Colonic mucosa (tissue), 4 donors: ENCODE results near the gene OSGEP. TPM values are rescaled to one million over a fixed set of nuclear protein-coding genes. Genes with fewer than 3 reads are reported as not detected.

Experiments
- DNase-seq: peaks from one replicate; pipeline ENCODE4 v3.0.0-alpha.2; 2020
- H3K27ac ChIP-seq: fragments of 200-600 bp; one replicate; pipeline ENCODE4 v1.8.0; 2021
- H3K27me3 ChIP-seq: fragments of 200-600 bp; one replicate; pipeline ENCODE4 v1.8.0; 2021
- H3K36me3 ChIP-seq: fragments of 200-600 bp; one replicate; pipeline ENCODE4 v1.8.0; 2021
- H3K4me1 ChIP-seq: fragments of 200-600 bp; one replicate; pipeline ENCODE4 v1.8.0; 2021; ENCODE audit warnings: mild to moderate bottlenecking
- H3K4me3 ChIP-seq: fragments of 200-600 bp; one replicate; pipeline ENCODE4 v1.8.0; 2021
- H3K9ac ChIP-seq, 2 donors: one replicate each; pipeline ENCODE4 v1.7.0; 2013; ENCODE audit warnings: control low read depth in 2 of 2, low read depth in 2 of 2, low read length in 2 of 2
- H3K9me3 ChIP-seq: fragments of 200-600 bp; one replicate; pipeline ENCODE4 v1.8.0; 2021
- intact Hi-C: fragments of 100-400 bp; cut with DNase I; formaldehyde crosslinking; loops from one replicate; pipeline ENCODE4 v1.14.1; 2022
- total RNA-seq, 2 donors: library from RNA; stranded (reverse); fragmentation: NEBNext Ultra II Directional in 1 of 2; extraction: Animal tissue kit (Norgen Biotek cat#: 25700) in 1 of 2; gene quantifications; one replicate each; pipeline ENCODE4 v1.2.1, GENCODE V29; 2021
- TF ChIP-seq, protein P1 (sequence below): fragments of 200-600 bp; IDR thresholded peaks from one replicate; pipeline ENCODE4 v1.8.0; 2022; ENCODE audit warnings: antibody characterized with exemption, mild to moderate bottlenecking
- donor health status: healthy.
- donor health status: DM: no; HTN: no; CAD: no.
- donor health status: DM: no; HTN: no; CAD: no.

Gene OSGEP
- total RNA-seq, 2 donors from 2014 or later = 26.9 to 42.0 TPM

DNA sequence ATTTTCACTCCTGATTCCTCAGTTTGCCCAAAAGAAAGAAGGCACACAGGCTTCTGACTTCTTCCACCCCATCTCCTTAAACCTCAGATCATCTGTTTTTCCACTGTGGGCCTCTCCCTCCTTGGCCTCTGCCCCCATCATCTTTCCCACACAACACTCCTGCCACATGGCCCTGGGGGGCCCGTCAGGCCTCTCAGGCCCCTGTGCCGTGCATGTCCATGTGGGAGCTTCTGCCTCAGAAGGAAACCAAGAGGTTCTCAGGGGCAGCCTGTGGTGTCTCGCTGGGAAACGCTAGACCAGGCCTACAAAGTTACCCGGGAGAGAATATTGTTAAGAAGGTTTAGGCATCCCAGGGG is 26.6 kb downstream of the OSGEP start:
- intact Hi-C loops = no loop called here
- Histone ChIP-seq H3K27ac (peak overlapping the region; percentile 67), H3K27me3 (no peaks in the 10 kb centered on the region), H3K36me3 (no peaks in the 10 kb centered on the region), H3K4me3 (no peak overlapping the region), H3K9ac (peak overlapping the region; percentile 33 to 36), H3K4me1 (peaks cover 5% of the 10 kb centered on the region), H3K9me3 (no peaks in the 10 kb centered on the region)
- no peak for DNase-seq
- TF ChIP-seq, protein P1, sequence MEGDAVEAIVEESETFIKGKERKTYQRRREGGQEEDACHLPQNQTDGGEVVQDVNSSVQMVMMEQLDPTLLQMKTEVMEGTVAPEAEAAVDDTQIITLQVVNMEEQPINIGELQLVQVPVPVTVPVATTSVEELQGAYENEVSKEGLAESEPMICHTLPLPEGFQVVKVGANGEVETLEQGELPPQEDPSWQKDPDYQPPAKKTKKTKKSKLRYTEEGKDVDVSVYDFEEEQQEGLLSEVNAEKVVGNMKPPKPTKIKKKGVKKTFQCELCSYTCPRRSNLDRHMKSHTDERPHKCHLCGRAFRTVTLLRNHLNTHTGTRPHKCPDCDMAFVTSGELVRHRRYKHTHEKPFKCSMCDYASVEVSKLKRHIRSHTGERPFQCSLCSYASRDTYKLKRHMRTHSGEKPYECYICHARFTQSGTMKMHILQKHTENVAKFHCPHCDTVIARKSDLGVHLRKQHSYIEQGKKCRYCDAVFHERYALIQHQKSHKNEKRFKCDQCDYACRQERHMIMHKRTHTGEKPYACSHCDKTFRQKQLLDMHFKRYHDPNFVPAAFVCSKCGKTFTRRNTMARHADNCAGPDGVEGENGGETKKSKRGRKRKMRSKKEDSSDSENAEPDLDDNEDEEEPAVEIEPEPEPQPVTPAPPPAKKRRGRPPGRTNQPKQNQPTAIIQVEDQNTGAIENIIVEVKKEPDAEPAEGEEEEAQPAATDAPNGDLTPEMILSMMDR = no peak

DNA sequence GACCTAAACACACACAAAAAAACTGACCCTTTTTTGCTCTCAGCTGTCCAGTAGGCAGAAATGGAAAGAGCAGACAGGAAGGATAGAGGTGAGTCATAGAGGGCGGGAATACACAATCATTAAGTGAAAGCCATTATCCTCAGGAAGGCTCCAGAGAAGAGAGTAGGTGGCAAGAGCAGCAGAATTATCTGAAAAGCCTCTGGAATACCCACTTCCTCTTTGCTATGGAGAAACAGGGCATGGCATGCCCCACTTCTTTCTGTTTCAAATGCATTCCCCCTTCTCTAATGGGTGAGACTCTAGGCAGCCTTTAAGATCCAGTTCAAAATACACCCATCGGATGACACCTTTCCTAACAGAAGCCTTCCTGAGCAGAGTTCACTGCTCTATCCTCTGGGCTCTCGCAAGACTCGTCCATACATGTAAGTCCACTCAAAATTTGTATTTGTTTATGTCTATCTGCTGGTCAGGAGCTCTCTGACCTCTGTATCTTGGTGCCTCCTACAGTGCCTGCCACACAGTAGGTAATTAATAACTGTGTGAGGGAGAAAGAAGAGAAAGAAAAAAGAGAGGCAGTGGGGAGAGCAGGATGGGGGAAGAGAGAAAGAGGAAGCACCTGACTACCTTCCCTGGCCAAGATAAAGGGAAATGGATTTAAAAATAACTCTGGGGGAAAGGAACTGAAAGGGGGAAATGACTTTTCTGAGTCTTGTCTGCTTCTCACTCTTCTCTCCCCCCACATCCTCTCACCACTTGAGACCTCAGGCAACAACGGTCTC is 27.2 kb downstream of the OSGEP start:
- Histone ChIP-seq H3K27ac (peak overlapping the region; percentile 67), H3K9me3 (no peaks in the 10 kb centered on the region), H3K4me3 (no peak overlapping the region), H3K4me1 (peaks cover 5% of the 10 kb centered on the region), H3K36me3 (no peaks in the 10 kb centered on the region), H3K27me3 (no peaks in the 10 kb centered on the region), H3K9ac (no peak overlapping the region)
- DNase-seq = no peak
- TF ChIP-seq, protein P1 = no peak
- intact Hi-C loops = no loop called here

DNA sequence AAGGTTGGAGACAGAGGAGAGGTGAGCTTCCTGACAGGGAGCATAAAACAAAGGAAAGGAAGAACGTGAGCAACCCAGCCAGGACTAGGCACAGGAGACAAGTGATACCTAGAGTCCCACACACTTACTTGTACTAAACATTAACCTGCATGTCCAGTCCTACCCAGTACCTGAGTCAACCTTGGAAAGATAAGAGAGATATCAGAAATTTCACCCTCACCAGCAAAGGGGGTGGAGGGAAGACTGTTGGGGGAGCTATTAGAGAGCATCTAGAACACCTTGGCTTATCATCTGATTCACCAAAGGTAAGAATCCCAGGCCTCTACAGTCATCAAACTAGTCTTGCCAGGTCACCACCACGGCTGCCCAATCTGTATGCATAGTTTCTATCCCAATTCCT is 29.8 kb downstream of the OSGEP start:
- intact Hi-C loops = no loop called here
- Histone ChIP-seq H3K4me1 (no peaks in the 10 kb centered on the region), H3K9me3 (no peaks in the 10 kb centered on the region), H3K9ac (no peak overlapping the region), H3K36me3 (no peaks in the 10 kb centered on the region), H3K27me3 (no peaks in the 10 kb centered on the region), H3K27ac (no peak overlapping the region), H3K4me3 (no peak overlapping the region)
- TF ChIP-seq, protein P1 = no peak
- DNase-seq = no peak

DNA sequence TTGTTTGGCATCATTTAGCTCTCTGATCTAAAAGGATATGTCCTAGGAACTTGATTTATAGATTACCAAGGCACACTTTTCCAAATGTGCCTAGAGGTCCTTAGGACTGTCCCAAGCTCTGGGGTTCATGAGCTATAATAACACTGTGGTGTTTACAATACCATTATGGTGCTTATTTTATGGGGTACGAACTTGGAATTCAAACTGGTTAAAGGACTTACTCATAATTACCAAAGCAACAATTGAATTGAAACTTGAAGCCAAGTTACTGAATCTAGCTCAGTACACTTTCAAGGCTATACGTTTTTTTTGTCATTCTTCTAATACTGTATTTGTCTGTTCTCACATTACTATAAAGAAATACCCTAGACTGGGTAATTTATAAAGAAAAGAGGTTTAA is 31.7 kb downstream of the OSGEP start:
- H3K27me3 ChIP-seq = no peaks in the 10 kb centered on the region
- TF ChIP-seq, protein P1 = no peak
- no peak overlapping the region for H3K27ac ChIP-seq
- H3K9me3 ChIP-seq = no peaks in the 10 kb centered on the region
- no peak for DNase-seq
- H3K36me3 ChIP-seq = no peaks in the 10 kb centered on the region
- H3K4me1 ChIP-seq = no peaks in the 10 kb centered on the region
- no peak overlapping the region for H3K4me3 ChIP-seq
- no peak overlapping the region for H3K9ac ChIP-seq
- intact Hi-C loops = no loop called here

DNA sequence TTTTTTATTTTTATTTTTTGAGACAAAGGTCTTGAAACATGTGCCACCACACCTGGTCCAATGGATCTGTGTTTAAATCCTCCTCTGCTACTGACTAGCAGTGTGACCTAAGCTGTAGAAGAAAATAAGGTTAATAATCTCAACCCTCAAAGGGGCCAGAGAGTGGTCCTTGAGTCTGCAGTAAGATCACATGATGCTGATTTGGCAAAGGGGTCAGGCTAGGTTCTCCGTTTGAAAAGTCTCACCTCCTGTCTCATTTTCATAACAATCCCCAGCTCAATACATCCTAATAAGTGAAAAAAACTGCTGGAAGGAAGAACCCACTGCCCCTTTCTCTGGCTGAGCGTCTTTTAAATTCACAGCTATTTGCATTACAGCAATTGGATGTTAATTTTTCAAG is 33.3 kb downstream of the OSGEP start:
- Histone ChIP-seq H3K9me3 (no peaks in the 10 kb centered on the region), H3K9ac (no peak overlapping the region), H3K27me3 (no peaks in the 10 kb centered on the region), H3K4me1 (no peaks in the 10 kb centered on the region), H3K36me3 (no peaks in the 10 kb centered on the region), H3K27ac (peak overlapping the region; percentile 7), H3K4me3 (no peak overlapping the region)
- no peak for DNase-seq
- TF ChIP-seq, protein P1 = no peak
- intact Hi-C loops = no loop called here
